Measurements from ENCODE around the gene TSPAN32.

GRCh38 chr11:2296913-2297622, 4.7 kb upstream of the TSPAN32 start:
- TF ChIP-seq ARNTL (CRISPR knock-in tag; IDR thresholded peaks at IDR 0.05; ENCODE audit: borderline replicate concordance, low read depth): no peak
- no peak for TF ChIP-seq ZC3H10 (CRISPR knock-in tag; IDR thresholded peaks at IDR 0.05)
- no peak for TF ChIP-seq TCF4 (CRISPR knock-in tag; IDR thresholded peaks at IDR 0.05; ENCODE audit: borderline replicate concordance)
- TF ChIP-seq POU6F1 (CRISPR knock-in tag; IDR thresholded peaks at IDR 0.05; ENCODE audit: borderline replicate concordance, low read depth): no peak
- TF ChIP-seq ESRRG (CRISPR knock-in tag; IDR thresholded peaks at IDR 0.05): no peak
- no peak for TF ChIP-seq ZFP30 (CRISPR knock-in tag; IDR thresholded peaks at IDR 0.05)
- no peak for TF ChIP-seq ZNF70 (CRISPR knock-in tag; IDR thresholded peaks at IDR 0.05)
- TF ChIP-seq PATZ1 (CRISPR knock-in tag; IDR thresholded peaks at IDR 0.05; ENCODE audit: borderline replicate concordance): no peak
- no peak for TF ChIP-seq BACH2 (CRISPR knock-in tag; IDR thresholded peaks at IDR 0.05; ENCODE audit: borderline replicate concordance)
- no peak for TF ChIP-seq ZFP3 (CRISPR knock-in tag; IDR thresholded peaks at IDR 0.05)
- no peak for TF ChIP-seq ZNF8 (CRISPR knock-in tag; IDR thresholded peaks at IDR 0.05)
- no peak for TF ChIP-seq OSR1 (CRISPR knock-in tag; IDR thresholded peaks at IDR 0.05)

All from SK-N-SH treated with all-trans-retinoic acid at 6 μM for 48 hours (cell line).